HG03457 (cell line): ENCODE data around the gene SORCS2.

Source experiments
- ATAC-seq: cut with Tn5 transposase; IDR thresholded peaks from one replicate; pipeline ENCODE4 v1.9.1; 2021; ENCODE audit warnings: moderate number of reproducible peaks; ENCODE audit not compliant: unreplicated experiment

Gene SORCS2

GRCh38 chr4:7732263-7732662, 539.9 kb downstream of the SORCS2 start:
- ATAC-seq, result no peak

GRCh38 chr4:7733201-7733600, 540.9 kb downstream of the SORCS2 start:
- no peak for ATAC-seq

- ATAC-seq, result no peak
Observed at GRCh38 chr4:7733801-7734650, 541.7 kb downstream of the SORCS2 start.

GRCh38 chr4:7734651-7735260, 542.4 kb downstream of the SORCS2 start:
- ATAC-seq, result no peak

- ATAC-seq, result no peak
Observed at GRCh38 chr4:7735395-7735794, 543.1 kb downstream of the SORCS2 start.

GRCh38 chr4:7735961-7736360, 543.6 kb downstream of the SORCS2 start:
- no peak for ATAC-seq

GRCh38 chr4:7736436-7737267, 544.3 kb downstream of the SORCS2 start:
- no peak for ATAC-seq

GRCh38 chr4:7737268-7737645, 544.9 kb downstream of the SORCS2 start:
- ATAC-seq, result no peak

- no peak for ATAC-seq
Observed at GRCh38 chr4:7737752-7738457, 545.6 kb downstream of the SORCS2 start.

- no peak for ATAC-seq
Observed at GRCh38 chr4:7738458-7739076, 546.2 kb downstream of the SORCS2 start.

- ATAC-seq, result no peak
Observed at GRCh38 chr4:7739077-7739917, 547.0 kb downstream of the SORCS2 start.

- no peak for ATAC-seq
Observed at GRCh38 chr4:7739918-7740865, 547.9 kb downstream of the SORCS2 start.

- no peak for ATAC-seq
Observed at GRCh38 chr4:7740866-7741525, 548.7 kb downstream of the SORCS2 start.

GRCh38 chr4:7741946-7742806, 549.8 kb downstream of the SORCS2 start:
- ATAC-seq, result no peak

- no peak for ATAC-seq
Observed at GRCh38 chr4:7742807-7743280, 550.5 kb downstream of the SORCS2 start.

- no peak for ATAC-seq
Observed at GRCh38 chr4:7744142-7744804, 551.9 kb downstream of the SORCS2 start.
